NCI-H2196 (cell line): Measurements from ENCODE around the gene PHACTR3.

ENCODE experiments used
- DNase-seq: peaks from one replicate; lab custom pipeline; 2025; ENCODE audit not compliant: unreplicated experiment; lab: John Stamatoyannopoulos, UW

Gene PHACTR3

GRCh38 chr20:59811681-59812171 is 207.4 kb downstream of the PHACTR3 start:
- DNase-seq: no peak

GRCh38 chr20:59812286-59813125 is 208.2 kb downstream of the PHACTR3 start:
- DNase-seq: no peak

GRCh38 chr20:59813126-59813947 is 209.0 kb downstream of the PHACTR3 start:
- no peak for DNase-seq

- no peak for DNase-seq
These were observed 209.9 kb downstream of the PHACTR3 start for GRCh38 chr20:59813948-59814839.

- no peak for DNase-seq
These were observed 210.6 kb downstream of the PHACTR3 start for GRCh38 chr20:59814840-59815340.

GRCh38 chr20:59816146-59816738 is 211.9 kb downstream of the PHACTR3 start:
- no peak for DNase-seq

GRCh38 chr20:59817406-59817805 is 213.1 kb downstream of the PHACTR3 start:
- no peak for DNase-seq

GRCh38 chr20:59817846-59818615 is 213.7 kb downstream of the PHACTR3 start:
- no peak for DNase-seq

GRCh38 chr20:59818911-59819310 is 214.6 kb downstream of the PHACTR3 start:
- DNase-seq: no peak

- no peak for DNase-seq
These were observed 215.3 kb downstream of the PHACTR3 start for GRCh38 chr20:59819496-59820203.

- DNase-seq: peak; percentile 92
These were observed 216.1 kb downstream of the PHACTR3 start for GRCh38 chr20:59820204-59821041.

- no peak for DNase-seq
These were observed 216.9 kb downstream of the PHACTR3 start for GRCh38 chr20:59821201-59821600.

- DNase-seq: no peak
These were observed 217.4 kb downstream of the PHACTR3 start for GRCh38 chr20:59821788-59822187.

GRCh38 chr20:59822291-59823029 is 218.1 kb downstream of the PHACTR3 start:
- no peak for DNase-seq

- DNase-seq: no peak
These were observed 218.7 kb downstream of the PHACTR3 start for GRCh38 chr20:59823030-59823423.

GRCh38 chr20:59823491-59824259 is 219.3 kb downstream of the PHACTR3 start:
- DNase-seq: no peak
